HFFc6 (cell line): ENCODE data around the gene CHMP3. TPM values are rescaled to one million over a fixed set of nuclear protein-coding genes. Genes with fewer than 3 reads are reported as not detected.

Experiments used
- DNase-seq: peaks from one replicate; pipeline ENCODE4 v3.0.0-alpha.2; 2018
- H3K27ac Mint-ChIP-seq: 2 replicates; pipeline ENCODE4 v1.8.0; 2020; ENCODE audit warnings: mild to moderate bottlenecking, mixed read lengths
- H3K27me3 Mint-ChIP-seq: 2 replicates; pipeline ENCODE4 v1.8.0; 2021; ENCODE audit warnings: mild to moderate bottlenecking, moderate library complexity, mixed read lengths; ENCODE audit not compliant: insufficient read depth
- H3K36me3 Mint-ChIP-seq: 2 replicates; pipeline ENCODE4 v1.8.0; 2021; ENCODE audit warnings: low read depth, mixed read lengths
- H3K4me1 Mint-ChIP-seq: 2 replicates; pipeline ENCODE4 v1.8.0; 2020; ENCODE audit warnings: low read depth, mixed read lengths
- H3K4me3 Mint-ChIP-seq: 2 replicates; pipeline ENCODE4 v1.8.0; 2020; ENCODE audit warnings: mild to moderate bottlenecking, moderate library complexity, mixed read lengths
- H3K9me3 Mint-ChIP-seq: 2 replicates; pipeline ENCODE4 v1.8.0; 2020; ENCODE audit warnings: mild to moderate bottlenecking, mixed read lengths
- total RNA-seq, 6 experiments: library from RNA; stranded (reverse); fragmentation: NEBNext Ultra II Directional; extraction: Animal tissue kit (Norgen Biotek cat#: 25700); gene quantifications; 2 replicates in 1 of 6; 3 replicates in 5 of 6; pipeline ENCODE4 v1.2.3, GENCODE V29; 2021
- TF ChIP-seq, protein P1 (sequence below): fragments of 200-600 bp; sonication (generic); IDR thresholded peaks from 2 replicates; pipeline ENCODE4 v1.5.0; 2021; ENCODE audit warnings: antibody characterized with exemption, mild to moderate bottlenecking

CHMP3 gene
- total RNA-seq, 6 experiments from 2014 or later: 96.3 to 120 (median 113) TPM

DNA sequence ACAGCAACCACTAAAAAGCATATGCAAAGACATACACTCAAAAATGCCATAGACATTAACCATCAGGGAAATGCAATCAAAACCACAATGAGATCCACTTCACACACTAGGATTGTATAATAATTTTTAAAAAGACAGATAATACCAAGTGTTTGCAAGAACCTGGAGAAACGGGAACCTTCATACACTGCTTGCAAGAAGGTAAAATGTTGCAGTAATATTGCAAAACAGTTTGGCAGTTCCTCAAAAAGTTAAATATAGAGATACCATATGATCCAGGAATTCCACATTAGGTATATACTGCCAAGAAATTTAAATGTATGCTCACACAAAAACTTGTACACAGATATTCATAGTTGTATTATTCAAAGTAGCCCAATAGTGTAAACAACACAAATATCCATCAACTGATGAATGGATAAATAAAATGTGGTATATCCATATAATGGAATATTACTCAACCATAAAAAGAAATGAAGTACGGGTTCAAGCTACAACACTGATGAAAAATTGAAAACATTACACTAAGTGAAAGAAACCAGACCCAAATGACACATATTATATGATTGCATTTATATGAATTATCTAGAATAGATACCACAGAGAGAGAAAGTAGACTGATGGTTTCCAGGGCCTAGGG, 14.7 kb upstream of the CHMP3 start:
- Mint-ChIP-seq H3K27ac (no peak overlapping the region), H3K4me3 (no peak overlapping the region), H3K27me3 (peaks cover 5% of the 10 kb centered on the region), H3K4me1 (no peaks in the 10 kb centered on the region), H3K9me3 (no peaks in the 10 kb centered on the region; the same call in none of the 2 replicates), H3K36me3 (no peaks in the 10 kb centered on the region)
- DNase-seq: no peak
- TF ChIP-seq, protein P1, sequence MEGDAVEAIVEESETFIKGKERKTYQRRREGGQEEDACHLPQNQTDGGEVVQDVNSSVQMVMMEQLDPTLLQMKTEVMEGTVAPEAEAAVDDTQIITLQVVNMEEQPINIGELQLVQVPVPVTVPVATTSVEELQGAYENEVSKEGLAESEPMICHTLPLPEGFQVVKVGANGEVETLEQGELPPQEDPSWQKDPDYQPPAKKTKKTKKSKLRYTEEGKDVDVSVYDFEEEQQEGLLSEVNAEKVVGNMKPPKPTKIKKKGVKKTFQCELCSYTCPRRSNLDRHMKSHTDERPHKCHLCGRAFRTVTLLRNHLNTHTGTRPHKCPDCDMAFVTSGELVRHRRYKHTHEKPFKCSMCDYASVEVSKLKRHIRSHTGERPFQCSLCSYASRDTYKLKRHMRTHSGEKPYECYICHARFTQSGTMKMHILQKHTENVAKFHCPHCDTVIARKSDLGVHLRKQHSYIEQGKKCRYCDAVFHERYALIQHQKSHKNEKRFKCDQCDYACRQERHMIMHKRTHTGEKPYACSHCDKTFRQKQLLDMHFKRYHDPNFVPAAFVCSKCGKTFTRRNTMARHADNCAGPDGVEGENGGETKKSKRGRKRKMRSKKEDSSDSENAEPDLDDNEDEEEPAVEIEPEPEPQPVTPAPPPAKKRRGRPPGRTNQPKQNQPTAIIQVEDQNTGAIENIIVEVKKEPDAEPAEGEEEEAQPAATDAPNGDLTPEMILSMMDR: no peak

DNA sequence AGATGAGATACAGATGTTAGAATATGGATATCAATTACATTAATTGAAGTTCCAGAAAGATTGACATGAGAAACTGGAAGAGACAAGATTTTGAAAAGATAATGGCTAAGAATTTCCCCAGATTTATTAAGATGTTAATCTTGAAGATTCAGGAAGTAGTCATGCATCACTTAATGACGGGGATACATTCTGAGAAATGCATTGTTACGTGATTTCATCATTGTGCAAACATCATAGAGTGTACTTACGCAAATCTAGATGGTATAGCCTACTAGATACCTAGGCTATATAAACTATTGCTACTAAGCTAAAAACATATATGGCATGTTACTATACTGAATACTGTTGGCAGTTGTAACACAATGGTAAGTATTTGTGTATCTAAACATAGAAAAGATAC, 6.8 kb upstream of the CHMP3 start:
- TF ChIP-seq, protein P1: no peak
- no peaks in the 10 kb centered on the region for H3K36me3 Mint-ChIP-seq
- H3K4me3 Mint-ChIP-seq: no peak overlapping the region
- peaks cover 12% of the 10 kb centered on the region for H3K27me3 Mint-ChIP-seq
- H3K27ac Mint-ChIP-seq: no peak overlapping the region
- peaks cover 11% of the 10 kb centered on the region; the same call in 1 of the 2 replicates for H3K4me1 Mint-ChIP-seq
- no peak for DNase-seq
- no peaks in the 10 kb centered on the region for H3K9me3 Mint-ChIP-seq

DNA sequence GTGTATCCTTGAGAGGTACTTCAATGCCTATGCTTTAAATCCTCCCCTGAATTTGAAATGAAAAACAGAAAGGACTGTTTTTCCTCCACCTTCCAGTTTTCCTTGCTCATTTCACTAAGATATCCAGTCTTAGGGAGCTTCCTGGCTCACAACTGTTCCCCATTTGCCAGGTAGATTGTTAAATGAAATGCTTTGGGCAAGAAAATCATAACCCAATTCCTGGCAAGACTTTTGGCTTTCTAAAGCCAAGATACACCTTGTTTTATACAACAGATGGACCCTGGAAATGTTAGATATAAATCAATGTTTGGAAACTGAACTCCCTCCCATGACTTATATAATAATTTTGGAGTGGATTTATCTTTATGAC, 3.6 kb upstream of the CHMP3 start:
- Mint-ChIP-seq H3K4me3 (no peak overlapping the region), H3K36me3 (peaks cover 5% of the 10 kb centered on the region; the same call in 1 of the 2 replicates), H3K9me3 (no peaks in the 10 kb centered on the region; the same call in 1 of the 2 replicates), H3K27ac (no peak overlapping the region), H3K27me3 (peaks cover 6% of the 10 kb centered on the region), H3K4me1 (peaks cover 28% of the 10 kb centered on the region)
- TF ChIP-seq, protein P1: no peak
- DNase-seq: no peak

DNA sequence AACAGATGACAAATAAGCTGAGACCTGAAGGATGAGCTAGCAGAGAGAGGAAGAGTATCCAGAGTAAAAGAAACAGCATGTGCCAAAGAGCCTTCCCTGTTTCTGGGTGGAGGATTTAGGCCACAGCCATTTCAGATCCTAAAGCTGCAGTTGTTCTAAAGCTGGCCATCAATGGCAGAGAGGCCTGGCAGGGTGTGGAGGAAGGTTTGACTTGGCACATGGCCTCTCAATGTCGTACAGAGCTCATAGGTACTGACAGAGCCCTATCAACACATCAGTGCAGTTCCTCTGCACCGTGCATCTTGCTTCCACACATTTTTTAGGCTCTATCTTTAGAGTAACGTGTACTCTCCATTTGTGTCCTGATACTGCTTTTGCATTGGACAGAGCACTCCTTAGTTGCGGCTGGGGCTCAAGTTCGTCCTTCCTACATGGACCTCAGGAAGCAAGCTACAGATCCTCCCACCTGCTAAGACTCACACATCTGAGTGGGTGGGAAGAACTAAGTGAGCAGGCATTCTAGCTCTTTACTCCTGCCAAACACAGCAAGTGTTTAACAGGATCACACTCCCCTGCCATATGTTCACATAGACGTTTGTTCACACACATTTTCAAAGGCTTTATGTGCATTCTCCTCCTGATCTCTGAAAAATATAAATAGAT, 3.0 kb upstream of the CHMP3 start:
- Mint-ChIP-seq H3K4me3 (no peak overlapping the region), H3K4me1 (peaks cover 33% of the 10 kb centered on the region), H3K9me3 (no peaks in the 10 kb centered on the region; the same call in 1 of the 2 replicates), H3K36me3 (peaks cover 5% of the 10 kb centered on the region; the same call in 1 of the 2 replicates), H3K27me3 (peaks cover 6% of the 10 kb centered on the region), H3K27ac (no peak overlapping the region)
- DNase-seq: no peak
- TF ChIP-seq, protein P1: no peak

DNA sequence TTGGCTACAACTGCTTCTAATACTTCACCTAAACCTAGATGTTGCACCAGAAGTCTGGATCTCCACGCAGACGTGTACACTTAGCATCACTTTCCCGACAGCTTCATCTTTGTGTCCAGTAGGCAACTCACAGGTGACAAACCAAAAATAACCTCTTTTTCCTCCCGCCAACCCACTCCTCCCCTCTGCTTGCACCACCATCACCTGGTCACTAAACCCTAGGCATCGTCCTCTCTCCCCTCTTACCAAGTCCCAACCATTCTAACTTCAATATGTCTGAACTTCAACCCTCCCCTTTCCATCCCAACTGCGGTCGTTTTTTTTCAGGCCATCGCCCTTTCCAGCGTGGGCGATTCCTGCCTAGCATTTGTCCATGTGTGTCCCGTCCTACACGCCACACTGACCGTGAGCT, 413 bp upstream of the CHMP3 start:
- DNase-seq: no peak
- peaks cover 11% of the 10 kb centered on the region; the same call in 1 of the 2 replicates for H3K36me3 Mint-ChIP-seq
- peaks cover 4% of the 10 kb centered on the region for H3K27me3 Mint-ChIP-seq
- peak overlapping the region; percentile 99 for H3K4me3 Mint-ChIP-seq
- TF ChIP-seq, protein P1: no peak
- H3K9me3 Mint-ChIP-seq: no peaks in the 10 kb centered on the region; the same call in 1 of the 2 replicates
- peaks cover 24% of the 10 kb centered on the region for H3K4me1 Mint-ChIP-seq
- peak overlapping the region; percentile 99 for H3K27ac Mint-ChIP-seq
